Measurements from ENCODE around the gene FAS.

Gene FAS

GRCh38 chr10:88990384-88991160 is at the start of gene FAS:
Gene FAS, plus strand, starts transcription at chr10:88990798. Its CDS starts 79 bp downstream, at chr10:88990877.
- H3K4me3 ChIP-seq (ENCODE audit: low read depth in 1 of 2, low read length in 2 of 2) = peak within 1 kb of the TSS; percentile 90 to 95
- H3K4me1 ChIP-seq (ENCODE audit: control insufficient read depth in 1 of 2, insufficient read depth in 2 of 2, low read length in 2 of 2) = peaks cover 4 to 27% of the 10 kb centered on the region in 2 donors
- H3K9me3 ChIP-seq (ENCODE audit: control insufficient read depth in 1 of 2, low read length in 2 of 2) = no peaks in the 10 kb centered on the region
- peaks cover 0 to 16% of the 10 kb centered on the region in 2 donors for H3K36me3 ChIP-seq (ENCODE audit: control insufficient read depth in 1 of 2, insufficient read depth in 2 of 2, low read length in 2 of 2)
- no peaks in the 10 kb centered on the region for H3K27me3 ChIP-seq (ENCODE audit: low read depth, low read length)
- H3K27ac ChIP-seq (ENCODE audit: low read length) = peak within 1 kb of the TSS; percentile 93

GRCh38 chr10:88941026-88941425 is 49.6 kb upstream of the FAS start:
- peaks cover 53 to 74% of the 10 kb centered on the region in 2 donors for H3K36me3 ChIP-seq (ENCODE audit: control insufficient read depth in 1 of 2, insufficient read depth in 2 of 2, low read length in 2 of 2)
- H3K27me3 ChIP-seq (ENCODE audit: low read depth, low read length) = no peaks in the 10 kb centered on the region
- H3K4me3 ChIP-seq (ENCODE audit: low read depth in 1 of 2, low read length in 2 of 2) = no peak overlapping the region
- H3K4me1 ChIP-seq (ENCODE audit: control insufficient read depth in 1 of 2, insufficient read depth in 2 of 2, low read length in 2 of 2) = peaks cover 5 to 53% of the 10 kb centered on the region in 2 donors
- no peaks in the 10 kb centered on the region for H3K9me3 ChIP-seq (ENCODE audit: control insufficient read depth in 1 of 2, low read length in 2 of 2)
- H3K27ac ChIP-seq (ENCODE audit: low read length) = no peak overlapping the region

- Histone ChIP-seq H3K36me3 (ENCODE audit: control insufficient read depth in 1 of 2, insufficient read depth in 2 of 2, low read length in 2 of 2) (peaks cover 33 to 56% of the 10 kb centered on the region in 2 donors), H3K27me3 (ENCODE audit: low read depth, low read length) (no peaks in the 10 kb centered on the region), H3K4me1 (ENCODE audit: control insufficient read depth in 1 of 2, insufficient read depth in 2 of 2, low read length in 2 of 2) (peaks cover 5 to 50% of the 10 kb centered on the region in 2 donors), H3K4me3 (ENCODE audit: low read depth in 1 of 2, low read length in 2 of 2) (no peak overlapping the region), H3K9me3 (ENCODE audit: control insufficient read depth in 1 of 2, low read length in 2 of 2) (no peaks in the 10 kb centered on the region), H3K27ac (ENCODE audit: low read length) (no peak overlapping the region)
Measured at GRCh38 chr10:88943778-88944177, 46.8 kb upstream of the FAS start.

- Histone ChIP-seq H3K27ac (ENCODE audit: low read length) (no peak overlapping the region), H3K9me3 (ENCODE audit: control insufficient read depth in 1 of 2, low read length in 2 of 2) (no peaks in the 10 kb centered on the region), H3K27me3 (ENCODE audit: low read depth, low read length) (no peaks in the 10 kb centered on the region), H3K4me1 (ENCODE audit: control insufficient read depth in 1 of 2, insufficient read depth in 2 of 2, low read length in 2 of 2) (peaks cover 5 to 47% of the 10 kb centered on the region in 2 donors), H3K4me3 (ENCODE audit: low read depth in 1 of 2, low read length in 2 of 2) (no peak overlapping the region), H3K36me3 (ENCODE audit: control insufficient read depth in 1 of 2, insufficient read depth in 2 of 2, low read length in 2 of 2) (peaks cover 23 to 45% of the 10 kb centered on the region in 2 donors)
Measured at GRCh38 chr10:88944813-88945212, 45.8 kb upstream of the FAS start.

GRCh38 chr10:88946200-88946599 is 44.4 kb upstream of the FAS start:
- Histone ChIP-seq H3K4me3 (ENCODE audit: low read depth in 1 of 2, low read length in 2 of 2) (no peak overlapping the region), H3K36me3 (ENCODE audit: control insufficient read depth in 1 of 2, insufficient read depth in 2 of 2, low read length in 2 of 2) (peaks cover 9 to 32% of the 10 kb centered on the region in 2 donors), H3K4me1 (ENCODE audit: control insufficient read depth in 1 of 2, insufficient read depth in 2 of 2, low read length in 2 of 2) (peaks cover 5 to 47% of the 10 kb centered on the region in 2 donors), H3K9me3 (ENCODE audit: control insufficient read depth in 1 of 2, low read length in 2 of 2) (no peaks in the 10 kb centered on the region), H3K27me3 (ENCODE audit: low read depth, low read length) (no peaks in the 10 kb centered on the region), H3K27ac (ENCODE audit: low read length) (no peak overlapping the region)

GRCh38 chr10:88946965-88947590 is 43.5 kb upstream of the FAS start:
- Histone ChIP-seq H3K36me3 (ENCODE audit: control insufficient read depth in 1 of 2, insufficient read depth in 2 of 2, low read length in 2 of 2) (peaks cover 8 to 25% of the 10 kb centered on the region in 2 donors), H3K9me3 (ENCODE audit: control insufficient read depth in 1 of 2, low read length in 2 of 2) (no peaks in the 10 kb centered on the region), H3K27me3 (ENCODE audit: low read depth, low read length) (no peaks in the 10 kb centered on the region), H3K4me1 (ENCODE audit: control insufficient read depth in 1 of 2, insufficient read depth in 2 of 2, low read length in 2 of 2) (peaks cover under 1 to 40% of the 10 kb centered on the region in 2 donors), H3K4me3 (ENCODE audit: low read depth in 1 of 2, low read length in 2 of 2) (peak overlapping the region in 1 of 2 donors; percentile 7), H3K27ac (ENCODE audit: low read length) (peak overlapping the region; percentile 17)

- Histone ChIP-seq H3K4me3 (ENCODE audit: low read depth in 1 of 2, low read length in 2 of 2) (peak overlapping the region; percentile 75), H3K27ac (ENCODE audit: low read length) (peak overlapping the region; percentile 95), H3K36me3 (ENCODE audit: control insufficient read depth in 1 of 2, insufficient read depth in 2 of 2, low read length in 2 of 2) (peaks cover 0 to 6% of the 10 kb centered on the region in 2 donors), H3K4me1 (ENCODE audit: control insufficient read depth in 1 of 2, insufficient read depth in 2 of 2, low read length in 2 of 2) (peaks cover 0 to 25% of the 10 kb centered on the region in 2 donors), H3K27me3 (ENCODE audit: low read depth, low read length) (no peaks in the 10 kb centered on the region), H3K9me3 (ENCODE audit: control insufficient read depth in 1 of 2, low read length in 2 of 2) (no peaks in the 10 kb centered on the region)
Measured at GRCh38 chr10:88949051-88949450, 41.5 kb upstream of the FAS start.

GRCh38 chr10:88949912-88950837 is 40.4 kb upstream of the FAS start:
- Histone ChIP-seq H3K4me3 (ENCODE audit: low read depth in 1 of 2, low read length in 2 of 2) (peak overlapping the region; percentile 75), H3K4me1 (ENCODE audit: control insufficient read depth in 1 of 2, insufficient read depth in 2 of 2, low read length in 2 of 2) (peaks cover 0 to 13% of the 10 kb centered on the region in 2 donors), H3K9me3 (ENCODE audit: control insufficient read depth in 1 of 2, low read length in 2 of 2) (no peaks in the 10 kb centered on the region), H3K36me3 (ENCODE audit: control insufficient read depth in 1 of 2, insufficient read depth in 2 of 2, low read length in 2 of 2) (no peaks in the 10 kb centered on the region), H3K27me3 (ENCODE audit: low read depth, low read length) (no peaks in the 10 kb centered on the region), H3K27ac (ENCODE audit: low read length) (peak overlapping the region; percentile 95)

GRCh38 chr10:88952647-88953111 is 37.9 kb upstream of the FAS start, which contains the start of gene ACTA2:
Gene ACTA2, minus strand, starts transcription at chr10:88952773. Its CDS starts 3,843 bp downstream, at chr10:88948930.
- Histone ChIP-seq H3K4me1 (ENCODE audit: control insufficient read depth in 1 of 2, insufficient read depth in 2 of 2, low read length in 2 of 2) (peaks cover 0 to 4% of the 10 kb centered on the region in 2 donors), H3K4me3 (ENCODE audit: low read depth in 1 of 2, low read length in 2 of 2) (peak within 1 kb of the TSS; percentile 75), H3K36me3 (ENCODE audit: control insufficient read depth in 1 of 2, insufficient read depth in 2 of 2, low read length in 2 of 2) (no peaks in the 10 kb centered on the region), H3K9me3 (ENCODE audit: control insufficient read depth in 1 of 2, low read length in 2 of 2) (no peaks in the 10 kb centered on the region), H3K27ac (ENCODE audit: low read length) (peak within 1 kb of the TSS; percentile 95), H3K27me3 (ENCODE audit: low read depth, low read length) (no peaks in the 10 kb centered on the region)

- H3K27me3 ChIP-seq (ENCODE audit: low read depth, low read length) = no peaks in the 10 kb centered on the region
- no peak overlapping the region for H3K4me3 ChIP-seq (ENCODE audit: low read depth in 1 of 2, low read length in 2 of 2)
- peak overlapping the region; percentile 95 for H3K27ac ChIP-seq (ENCODE audit: low read length)
- H3K36me3 ChIP-seq (ENCODE audit: control insufficient read depth in 1 of 2, insufficient read depth in 2 of 2, low read length in 2 of 2) = no peaks in the 10 kb centered on the region
- peaks cover 0 to 4% of the 10 kb centered on the region in 2 donors for H3K4me1 ChIP-seq (ENCODE audit: control insufficient read depth in 1 of 2, insufficient read depth in 2 of 2, low read length in 2 of 2)
- H3K9me3 ChIP-seq (ENCODE audit: control insufficient read depth in 1 of 2, low read length in 2 of 2) = no peaks in the 10 kb centered on the region
Measured at GRCh38 chr10:88953662-88954061, 36.9 kb upstream of the FAS start.
